Gastroesophageal sphincter (tissue), 3 donors: Measurements from ENCODE around the gene HSCB.

Source experiments
- EP300 ChIP-seq: sonication (generic); formaldehyde crosslinking; IDR thresholded peaks from one replicate; pipeline ENCODE4 v1.6.1; 2017; ENCODE audit warnings: antibody characterized with exemption, mild to moderate bottlenecking
- POLR2A ChIP-seq, 2 donors: fragments of 450-650 bp; IDR thresholded peaks; one replicate each; pipeline ENCODE4 v1.6.1; 2017; ENCODE audit warnings: antibody characterized with exemption in 2 of 2, mild to moderate bottlenecking in 2 of 2, moderate library complexity in 1 of 2
- POLR2AphosphoS5 ChIP-seq: sonication (generic); formaldehyde crosslinking; IDR thresholded peaks from one replicate; pipeline ENCODE4 v1.6.1; 2017; ENCODE audit warnings: antibody characterized with exemption
- TF ChIP-seq, protein P1 (sequence below), 4 experiments: fragments of 200-600 bp in 2 of 4; fragments of 450-650 bp in 2 of 4; sonication (generic) in 1 of 4; IDR thresholded peaks; one replicate each; pipeline ENCODE4 v1.5.1; 2017 to 2019; ENCODE audit warnings: antibody characterized with exemption in 4 of 4, mild to moderate bottlenecking in 2 of 4, moderate library complexity in 2 of 4

DNA sequence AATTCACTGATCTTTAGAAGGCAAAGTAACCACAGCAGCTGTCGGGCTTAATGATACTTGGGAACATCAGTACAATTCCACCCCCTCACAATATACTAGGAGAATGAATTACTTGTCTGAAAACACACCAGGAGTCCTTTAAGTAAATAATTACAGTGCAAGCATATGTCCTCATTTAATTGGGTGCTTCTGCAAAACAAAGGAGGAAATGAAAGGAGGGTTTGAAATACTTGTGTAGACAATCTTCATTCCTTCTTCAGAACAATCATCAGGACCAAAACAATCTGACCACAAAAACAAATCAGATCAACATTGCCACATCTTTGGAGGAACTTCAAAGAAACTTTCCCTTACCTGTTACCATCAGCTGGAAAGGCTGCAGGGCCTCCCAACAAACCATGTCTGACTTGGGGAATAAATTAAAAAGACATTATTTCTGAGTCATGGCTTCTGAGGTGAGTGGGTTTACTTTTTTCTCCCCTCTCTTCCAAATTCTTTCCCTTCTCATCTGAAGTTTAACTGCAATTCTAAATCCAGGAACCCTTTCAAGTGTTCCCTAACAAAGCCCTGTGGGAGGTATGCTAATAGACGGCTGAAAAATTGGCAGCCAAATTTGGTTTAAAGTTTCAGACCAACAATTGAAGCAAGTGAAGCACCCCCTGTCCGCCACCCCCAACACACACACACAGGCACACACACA lies 18.2 kb downstream of the HSCB start:
- TF ChIP-seq, protein P1, sequence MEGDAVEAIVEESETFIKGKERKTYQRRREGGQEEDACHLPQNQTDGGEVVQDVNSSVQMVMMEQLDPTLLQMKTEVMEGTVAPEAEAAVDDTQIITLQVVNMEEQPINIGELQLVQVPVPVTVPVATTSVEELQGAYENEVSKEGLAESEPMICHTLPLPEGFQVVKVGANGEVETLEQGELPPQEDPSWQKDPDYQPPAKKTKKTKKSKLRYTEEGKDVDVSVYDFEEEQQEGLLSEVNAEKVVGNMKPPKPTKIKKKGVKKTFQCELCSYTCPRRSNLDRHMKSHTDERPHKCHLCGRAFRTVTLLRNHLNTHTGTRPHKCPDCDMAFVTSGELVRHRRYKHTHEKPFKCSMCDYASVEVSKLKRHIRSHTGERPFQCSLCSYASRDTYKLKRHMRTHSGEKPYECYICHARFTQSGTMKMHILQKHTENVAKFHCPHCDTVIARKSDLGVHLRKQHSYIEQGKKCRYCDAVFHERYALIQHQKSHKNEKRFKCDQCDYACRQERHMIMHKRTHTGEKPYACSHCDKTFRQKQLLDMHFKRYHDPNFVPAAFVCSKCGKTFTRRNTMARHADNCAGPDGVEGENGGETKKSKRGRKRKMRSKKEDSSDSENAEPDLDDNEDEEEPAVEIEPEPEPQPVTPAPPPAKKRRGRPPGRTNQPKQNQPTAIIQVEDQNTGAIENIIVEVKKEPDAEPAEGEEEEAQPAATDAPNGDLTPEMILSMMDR (IDR thresholded peaks at IDR 0.05) = no peak
- no peak for TF ChIP-seq POLR2AphosphoS5
- no peak for TF ChIP-seq POLR2A (IDR thresholded peaks at IDR 0.05)
- no peak for TF ChIP-seq EP300
